HG03432 (cell line): ENCODE results near the gene STARD3NL.
"Not testable (repeated sequence)": the region's sequence is repeated elsewhere in the genome, so short reads cannot be mapped to it uniquely, and the experiment has no call there.

Experiments used
- ATAC-seq: cut with Tn5 transposase; IDR thresholded peaks from one replicate; pipeline ENCODE4 v1.9.1; 2021; ENCODE audit warnings: mild to moderate bottlenecking, moderate library complexity; ENCODE audit not compliant: unreplicated experiment

Gene STARD3NL

DNA sequence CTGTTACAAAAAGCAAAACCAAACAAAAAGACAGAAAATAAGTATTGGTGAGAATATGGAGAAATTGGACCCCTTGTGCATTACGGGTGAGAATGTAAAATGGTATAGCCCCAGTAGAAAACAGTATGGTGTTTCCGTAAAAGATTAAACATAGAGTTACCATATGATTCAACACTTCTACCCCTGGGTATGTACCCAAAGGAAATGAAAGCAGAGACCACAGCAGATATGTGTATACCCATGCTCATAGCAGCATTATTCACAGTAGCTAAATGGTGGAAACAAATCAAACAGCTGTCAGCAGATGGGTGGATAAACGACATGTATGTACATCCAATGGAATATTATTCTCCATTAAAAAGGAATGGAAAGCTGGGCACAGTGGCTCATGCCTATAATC is 42.4 kb downstream of the STARD3NL start:
- ATAC-seq: peak; percentile 39

DNA sequence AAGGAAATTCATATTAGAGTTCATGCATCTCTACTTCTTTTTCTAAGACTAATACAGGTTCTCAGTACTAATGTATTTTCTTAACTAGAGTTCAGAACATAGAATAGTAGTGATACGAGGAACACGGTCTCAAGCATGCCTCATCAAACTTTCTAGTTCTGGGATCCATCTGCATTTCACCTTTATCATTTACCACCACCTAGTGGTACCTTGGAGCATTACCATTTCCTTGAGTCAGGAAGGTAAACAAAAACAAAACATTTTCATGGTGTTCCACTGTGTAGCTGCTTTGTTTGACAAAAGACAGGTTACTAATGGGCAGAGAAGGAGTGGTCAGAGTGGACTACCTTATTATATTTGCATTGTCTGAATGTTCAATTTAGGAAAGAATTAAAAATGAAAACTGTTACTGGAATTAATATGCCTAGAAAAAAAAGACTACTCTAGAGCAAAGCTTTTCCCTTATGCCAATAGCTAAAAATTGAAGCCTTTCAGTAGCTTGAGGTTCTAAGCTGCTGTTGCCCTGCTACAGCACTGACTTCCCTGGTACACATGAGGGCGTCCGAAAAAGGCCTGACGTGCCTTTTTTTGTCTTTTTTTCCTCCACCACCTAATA is 44.5 kb downstream of the STARD3NL start:
- ATAC-seq: peak; percentile 65

DNA sequence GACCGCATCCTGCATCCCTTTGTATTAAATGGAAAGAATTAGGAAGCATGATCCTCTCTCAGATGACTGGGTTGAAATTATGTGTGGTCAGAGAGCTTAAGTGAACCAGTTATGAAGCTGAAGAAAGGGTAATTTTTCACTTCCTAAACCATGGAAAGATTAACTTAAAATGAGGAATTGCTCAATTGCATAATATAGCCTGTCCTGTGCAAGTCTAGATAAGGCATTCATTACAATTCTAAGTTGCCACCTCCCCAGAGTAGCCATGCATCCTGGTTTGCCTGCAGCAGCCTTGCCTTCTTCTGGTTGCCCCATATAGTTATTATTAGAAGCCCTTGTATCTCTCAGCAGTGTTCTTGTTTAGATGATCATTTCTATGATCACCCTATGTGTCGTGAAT is 45.3 kb downstream of the STARD3NL start:
- no peak for ATAC-seq

GRCh38 chr7:38224392-38224791 is 46.3 kb downstream of the STARD3NL start:
- no peak for ATAC-seq

DNA sequence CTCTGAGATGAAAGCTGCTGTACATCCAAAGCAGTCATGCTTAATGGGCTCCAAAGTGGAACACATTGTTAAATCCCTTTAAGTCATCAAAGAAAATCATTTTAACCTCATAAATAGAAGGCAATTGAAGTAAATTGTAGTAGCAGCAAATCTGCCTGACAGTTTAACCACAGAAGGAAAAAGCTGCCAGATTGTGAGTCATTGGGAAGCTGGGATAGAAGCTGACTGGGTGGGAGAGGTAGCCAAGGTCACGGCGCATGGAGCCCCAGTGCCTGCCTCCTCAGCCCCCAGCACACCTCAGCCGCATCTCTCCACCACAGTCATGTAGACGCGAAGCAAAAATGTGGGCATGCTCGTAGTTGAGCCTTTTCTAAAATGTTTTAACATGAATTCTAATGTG is 51.3 kb downstream of the STARD3NL start:
- ATAC-seq: no peak

DNA sequence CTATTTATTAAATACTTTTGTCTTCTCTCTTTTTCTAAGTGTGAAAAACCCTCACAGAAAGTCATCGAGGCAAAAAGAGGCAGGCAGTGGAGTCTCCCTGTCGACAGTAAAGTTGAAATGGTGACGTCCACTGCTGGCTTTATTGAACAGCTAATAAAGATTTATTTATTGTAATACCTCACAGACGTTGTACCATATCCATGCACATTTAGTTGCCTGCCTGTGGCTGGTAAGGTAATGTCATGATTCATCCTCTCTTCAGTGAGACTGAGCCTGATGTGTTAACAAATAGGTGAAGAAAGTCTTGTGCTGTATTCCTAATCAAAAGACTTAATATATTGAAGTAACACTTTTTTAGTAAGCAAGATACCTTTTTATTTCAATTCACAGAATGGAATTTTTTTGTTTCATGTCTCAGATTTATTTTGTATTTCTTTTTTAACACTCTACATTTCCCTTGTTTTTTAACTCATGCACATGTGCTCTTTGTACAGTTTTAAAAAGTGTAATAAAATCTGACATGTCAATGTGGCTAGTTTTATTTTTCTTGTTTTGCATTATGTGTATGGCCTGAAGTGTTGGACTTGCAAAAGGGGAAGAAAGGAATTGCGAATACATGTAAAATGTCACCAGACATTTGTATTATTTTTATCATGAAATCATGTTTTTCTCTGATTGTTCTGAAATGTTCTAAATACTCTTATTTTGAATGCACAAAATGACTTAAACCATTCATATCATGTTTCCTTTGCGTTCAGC is 52.0 kb downstream of the STARD3NL start:
- ATAC-seq: no peak

DNA sequence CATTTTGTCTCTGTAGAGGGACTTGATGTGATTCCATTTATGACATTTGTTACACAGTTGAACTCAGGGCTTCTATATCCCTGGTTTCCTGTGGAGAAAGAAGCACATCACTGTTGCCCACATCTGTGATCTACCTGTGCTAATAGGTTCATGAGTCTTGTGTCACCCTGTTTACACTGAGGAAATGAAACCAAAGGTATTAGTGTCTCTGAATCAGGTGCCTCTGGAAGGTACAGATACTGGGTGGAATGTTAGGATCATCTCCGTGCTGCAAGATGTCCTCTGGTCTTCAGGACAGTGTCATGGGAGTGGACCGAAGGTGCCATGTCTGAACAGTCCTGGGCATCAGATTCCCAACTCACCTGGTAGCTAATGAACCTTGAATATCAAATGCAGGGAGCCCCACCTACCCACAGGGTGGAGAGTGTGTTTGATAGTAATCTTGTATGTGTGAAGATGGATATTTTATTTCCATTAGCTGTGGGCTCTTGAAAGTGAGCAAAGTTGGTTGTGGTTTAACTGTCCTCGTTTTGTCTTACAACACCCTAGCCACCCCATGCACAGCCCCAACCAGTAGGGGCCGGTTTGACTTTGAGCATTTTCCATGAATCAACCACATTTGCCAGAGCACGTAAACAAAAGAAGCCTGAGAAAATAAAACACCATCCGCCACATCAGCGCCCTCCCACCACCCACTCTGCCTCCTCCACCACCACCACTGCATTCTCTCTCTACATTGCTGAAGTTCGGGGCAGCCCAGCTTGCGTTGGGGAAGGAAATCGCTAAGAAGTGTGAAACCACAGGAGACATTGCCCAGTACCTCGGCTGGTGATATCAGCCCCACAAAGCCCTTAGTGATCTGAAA is 54.7 kb downstream of the STARD3NL start:
- ATAC-seq: peak; percentile 91

GRCh38 chr7:38234759-38235158 is 56.7 kb downstream of the STARD3NL start:
- not testable (repeated sequence) for ATAC-seq

DNA sequence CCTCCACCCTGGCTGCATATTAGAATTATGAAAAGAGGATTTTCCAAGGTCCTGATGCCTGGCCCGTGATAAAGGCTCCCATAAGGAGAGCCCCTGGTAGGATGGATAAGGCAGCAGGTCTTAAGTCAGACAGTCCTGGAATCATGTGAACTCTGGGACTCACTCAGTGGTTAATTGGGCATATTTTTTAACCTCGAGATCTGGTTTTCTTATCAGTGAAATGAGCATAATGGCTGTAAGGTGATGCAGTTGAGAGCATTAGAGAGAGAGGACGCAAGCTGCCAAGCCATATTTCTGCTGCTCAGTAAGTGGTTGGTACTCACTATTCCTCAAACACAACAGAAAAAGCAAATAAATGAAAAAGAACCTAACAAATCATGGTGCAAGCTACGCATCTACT is 57.6 kb downstream of the STARD3NL start:
- no peak for ATAC-seq

DNA sequence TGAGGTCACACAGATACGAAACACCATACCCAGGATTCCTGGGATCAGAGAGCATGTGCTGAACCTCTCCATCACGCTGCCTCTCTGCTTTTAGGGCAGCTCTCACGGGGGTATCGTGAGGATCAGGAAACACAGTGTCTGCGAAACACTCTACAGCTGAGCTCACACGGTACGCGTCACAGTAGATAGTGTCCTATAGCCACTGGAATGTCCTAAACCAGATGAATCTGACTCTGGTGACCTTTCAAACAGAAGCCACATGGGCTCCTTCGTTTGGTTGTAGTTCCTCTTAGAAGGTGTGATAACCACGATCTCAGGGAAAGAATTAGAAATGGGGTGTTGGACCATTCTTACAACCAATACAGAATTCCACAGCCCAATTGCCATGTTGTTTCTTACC is 61.1 kb downstream of the STARD3NL start:
- ATAC-seq: not testable (repeated sequence)

DNA sequence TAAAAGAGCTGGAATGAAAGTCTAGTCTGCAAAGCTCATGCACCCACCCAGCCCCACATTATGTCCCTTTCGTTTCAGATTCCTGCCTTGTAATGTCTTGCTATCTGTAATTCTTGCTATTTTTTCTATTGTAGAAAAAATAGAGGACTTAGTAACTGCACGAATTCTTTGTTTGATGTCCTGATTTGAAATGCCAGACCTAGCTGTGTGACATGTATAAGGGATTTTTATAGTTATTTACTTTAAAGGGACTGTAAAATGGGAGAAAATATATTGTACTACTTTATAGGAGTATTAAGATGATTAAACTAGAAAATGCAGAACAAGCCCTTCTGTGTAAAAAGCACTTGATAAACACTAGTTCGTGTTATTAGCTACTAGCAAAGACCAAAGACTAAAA is 63.0 kb downstream of the STARD3NL start:
- ATAC-seq: no peak

DNA sequence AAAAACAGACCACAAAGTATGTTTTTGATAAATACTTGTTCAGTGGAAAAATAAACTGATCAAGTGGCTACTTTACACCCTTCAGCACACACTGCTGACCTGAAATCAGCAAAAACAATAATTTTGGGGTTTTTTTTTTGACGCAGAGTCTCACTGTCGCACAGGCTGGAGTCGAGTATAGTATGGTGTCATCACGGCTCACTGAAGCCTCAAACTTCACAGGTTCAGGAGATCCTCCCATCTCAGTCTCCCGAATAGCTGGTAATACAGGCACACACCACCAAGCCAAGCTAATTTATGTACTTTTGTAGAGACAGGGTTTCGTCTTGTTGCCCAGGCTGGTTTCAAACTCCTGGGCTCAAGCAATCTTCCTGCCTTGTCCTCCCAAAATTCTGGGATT is 64.8 kb downstream of the STARD3NL start:
- ATAC-seq: no peak

DNA sequence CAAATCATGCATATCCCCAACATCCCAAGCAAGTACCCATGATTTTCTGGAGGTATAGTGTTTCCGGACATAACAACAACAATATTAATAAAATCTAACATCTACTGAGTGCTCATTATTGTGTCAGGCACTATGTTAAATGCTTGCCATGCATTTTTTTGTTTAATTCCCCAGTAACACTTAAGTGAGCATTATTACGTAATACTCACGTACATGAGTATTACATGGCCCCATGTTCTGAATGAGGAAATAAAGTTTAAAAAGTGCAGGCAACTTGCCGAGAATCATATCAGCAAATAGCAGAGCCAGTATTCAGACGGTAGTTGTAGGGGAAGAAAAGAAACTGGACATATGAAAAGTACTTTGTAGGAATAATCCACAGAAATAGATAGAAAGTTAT is 65.3 kb downstream of the STARD3NL start:
- ATAC-seq: not testable (repeated sequence)

DNA sequence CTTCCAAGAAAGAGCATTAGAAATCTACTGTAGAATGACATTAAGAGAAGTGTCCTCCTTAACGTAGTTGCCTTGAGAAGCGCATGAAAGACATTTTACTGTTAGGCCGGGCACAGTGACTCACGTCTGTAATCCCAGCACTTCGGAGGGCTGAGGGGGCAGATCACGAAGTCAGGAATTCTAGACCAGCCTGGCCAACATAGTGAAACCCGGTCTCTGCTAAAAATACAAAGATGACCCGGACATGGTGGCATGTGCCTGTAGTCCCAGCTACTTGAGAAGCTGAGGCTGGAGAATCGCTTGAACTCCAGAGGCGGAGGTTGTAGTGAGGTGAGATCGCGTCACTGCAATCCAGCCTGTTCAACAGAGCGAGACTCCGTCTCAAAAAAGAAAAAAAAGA is 66.5 kb downstream of the STARD3NL start:
- no peak for ATAC-seq

DNA sequence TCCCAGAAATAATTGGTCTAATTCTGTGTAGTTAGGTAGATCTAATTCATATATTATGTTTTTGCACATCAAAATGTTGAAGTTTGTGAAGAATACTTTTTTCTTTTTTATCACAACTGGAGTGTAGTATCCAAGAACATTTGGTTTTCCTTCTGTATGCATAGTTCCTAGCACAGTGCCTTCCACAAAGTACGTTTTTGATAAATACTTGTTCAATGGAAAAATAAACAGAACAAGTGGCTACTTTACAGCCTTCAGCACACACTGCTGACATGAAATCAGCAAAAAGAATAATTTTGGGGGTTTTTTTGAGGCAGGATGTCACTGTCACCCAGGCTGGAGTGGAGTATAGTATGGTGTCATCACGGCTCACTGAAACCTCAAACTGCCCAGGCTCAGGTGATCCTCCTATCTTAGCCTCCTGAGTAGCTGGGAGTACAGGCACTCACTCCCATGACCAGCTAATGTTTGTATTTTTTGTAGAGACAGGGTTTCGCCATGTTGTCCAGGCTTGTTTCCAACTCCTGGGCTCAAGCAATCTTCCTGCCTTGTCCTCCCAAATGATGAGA is 67.4 kb downstream of the STARD3NL start:
- ATAC-seq: no peak

GRCh38 chr7:38248069-38248567 is 70.1 kb downstream of the STARD3NL start:
- ATAC-seq: no peak

- peak; percentile 69 for ATAC-seq
These were observed 71.8 kb downstream of the STARD3NL start for GRCh38 chr7:38249849-38250248.

- no peak for ATAC-seq
These were observed 79.3 kb downstream of the STARD3NL start for GRCh38 chr7:38257350-38257677.

DNA sequence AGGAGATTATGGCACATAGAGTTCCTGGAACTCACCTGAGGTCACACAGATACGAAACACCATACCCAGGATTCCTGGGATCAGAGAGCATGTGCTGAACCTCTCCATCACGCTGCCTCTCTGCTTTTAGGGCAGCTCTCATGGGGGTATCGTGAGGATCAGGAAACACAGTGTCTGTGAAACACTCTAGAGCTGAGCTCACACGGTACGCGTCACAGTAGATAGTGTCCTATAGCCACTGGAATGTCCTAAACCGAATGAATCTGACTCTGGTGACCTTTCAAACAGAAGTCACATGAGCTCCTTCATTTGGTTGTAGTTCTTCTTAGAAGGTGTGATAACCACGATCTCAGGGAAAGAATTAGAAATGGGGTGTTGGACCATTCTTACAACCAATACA is 81.1 kb downstream of the STARD3NL start:
- not testable (repeated sequence) for ATAC-seq

GRCh38 chr7:38261601-38262000 is 83.6 kb downstream of the STARD3NL start:
- not testable (repeated sequence) for ATAC-seq

GRCh38 chr7:38262026-38262425 is 84.0 kb downstream of the STARD3NL start:
- not testable (repeated sequence) for ATAC-seq
